OCI-LY7 (cell line): Measurements from ENCODE around the gene RIOK1. TPM values are rescaled to one million over a fixed set of nuclear protein-coding genes. Genes with fewer than 3 reads are reported as not detected.

Source experiments
- BruUV-seq: library from RNA; stranded (reverse); fragments of 400-500 nt; replicated peaks from 2 replicates; lab custom pipeline; 2021; lab: Mats Ljungman, UMichigan
- CTCF ChIA-PET: fragments of 300-600 bp; sonication (Branson Sonifier 250); formaldehyde crosslinking; loops from one replicate; lab custom pipeline; 2022; ENCODE audit warnings: antibody characterized with exemption; ENCODE audit not compliant: unreplicated experiment; lab: Charles Lee
- POLR2A ChIA-PET: fragments of 300-600 bp; sonication (Branson Sonifier 250); formaldehyde crosslinking; loops from one replicate; lab custom pipeline; 2022; ENCODE audit warnings: antibody characterized with exemption; lab: Charles Lee
- DNase-seq: peaks from one replicate; pipeline ENCODE4 v3.0.0-alpha.2; 2015; ENCODE audit warnings: low spot score
- H2AFZ ChIP-seq: fragments of 200-600 bp; sonication (generic), shearing (Covaris generic); 2 replicates; pipeline ENCODE4 v1.6.1; 2014; ENCODE audit warnings: mild to moderate bottlenecking, antibody characterized with exemption, low read length, moderate library complexity
- H3K27ac ChIP-seq: fragments of 200-600 bp; sonication (generic); 2 replicates; pipeline ENCODE4 v1.5.1; 2014; ENCODE audit warnings: mixed run types, low read depth, mild to moderate bottlenecking, moderate library complexity, low read length, inconsistent platforms; ENCODE audit not compliant: poor library complexity, severe bottlenecking
- H3K36me3 ChIP-seq: fragments of 200-600 bp; sonication (generic); 2 replicates; pipeline ENCODE4 v1.6.1; 2014; ENCODE audit warnings: mild to moderate bottlenecking, antibody characterized with exemption, low read length, moderate library complexity, mixed read lengths; ENCODE audit not compliant: insufficient read depth
- H3K4me1 ChIP-seq: fragments of 200-600 bp; sonication (generic); 2 replicates; pipeline ENCODE4 v1.5.1; 2014; ENCODE audit warnings: mild to moderate bottlenecking, low read length; ENCODE audit not compliant: insufficient read depth, poor library complexity, severe bottlenecking
- H3K4me2 ChIP-seq: fragments of 200-600 bp; sonication (generic); 2 replicates; pipeline ENCODE4 v1.6.1; 2014; ENCODE audit warnings: mild to moderate bottlenecking, low read length
- H3K4me3 ChIP-seq: fragments of 200-600 bp; sonication (generic); 2 replicates; pipeline ENCODE4 v1.5.1; 2014; ENCODE audit warnings: mild to moderate bottlenecking, low read depth, low read length; ENCODE audit not compliant: poor library complexity, severe bottlenecking
- H3K79me2 ChIP-seq: fragments of 200-600 bp; sonication (generic); 2 replicates; pipeline ENCODE4 v1.6.1; 2016; ENCODE audit warnings: low read depth, mild to moderate bottlenecking, low read length, moderate library complexity, mixed read lengths; ENCODE audit not compliant: insufficient read depth
- H3K9me2 ChIP-seq: fragments of 200-600 bp; sonication (generic); 2 replicates; pipeline ENCODE4 v1.6.1; 2016; ENCODE audit warnings: mild to moderate bottlenecking, low read length, mixed read lengths; ENCODE audit not compliant: insufficient read depth
- H3K9me3 ChIP-seq: fragments of 200-600 bp; sonication (generic); 2 replicates; pipeline ENCODE4 v1.6.1; 2014; ENCODE audit warnings: mild to moderate bottlenecking, mixed run types, low read length, mixed read lengths
- H4K20me1 ChIP-seq: fragments of 200-600 bp; sonication (generic); 2 replicates; pipeline ENCODE4 v1.6.1; 2014; ENCODE audit warnings: mild to moderate bottlenecking, antibody characterized with exemption, low read length, moderate library complexity, mixed read lengths; ENCODE audit not compliant: insufficient read depth
- EZH2phosphoT487 ChIP-seq: fragments of 200-600 bp; sonication (generic); IDR thresholded peaks from 2 replicates; pipeline ENCODE4 v1.6.1; 2018; ENCODE audit warnings: low read depth, borderline replicate concordance, mild to moderate bottlenecking, mixed run types, antibody characterized with exemption, low read length, moderate library complexity, mixed read lengths
- intact Hi-C: fragments of 100-400 bp; cut with micrococcal nuclease; formaldehyde crosslinking; loops from one replicate; pipeline ENCODE4 v1.10.0; 2022; ENCODE audit not compliant: unreplicated experiment
- total RNA-seq, 2 experiments: library from RNA; depleted of rRNA in 1 of 2; stranded (reverse); fragments of >200 nt in 1 of 2; shearing (Covaris generic) in 1 of 2; gene quantifications; 2 replicates each; pipeline ENCODE4 v1.2.3, GENCODE V29; 2014 to 2022
- TF ChIP-seq, protein P1 (sequence below): fragments of 200-600 bp; sonication (generic); conservative IDR thresholded peaks from 2 replicates; pipeline ENCODE4 v1.5.1; 2014; ENCODE audit warnings: mild to moderate bottlenecking, antibody characterized with exemption, low read length, moderate library complexity, mixed read lengths

RIOK1 gene
- total RNA-seq, 2 experiments from 2014 or later: 35.2 to 55.0 TPM

DNA sequence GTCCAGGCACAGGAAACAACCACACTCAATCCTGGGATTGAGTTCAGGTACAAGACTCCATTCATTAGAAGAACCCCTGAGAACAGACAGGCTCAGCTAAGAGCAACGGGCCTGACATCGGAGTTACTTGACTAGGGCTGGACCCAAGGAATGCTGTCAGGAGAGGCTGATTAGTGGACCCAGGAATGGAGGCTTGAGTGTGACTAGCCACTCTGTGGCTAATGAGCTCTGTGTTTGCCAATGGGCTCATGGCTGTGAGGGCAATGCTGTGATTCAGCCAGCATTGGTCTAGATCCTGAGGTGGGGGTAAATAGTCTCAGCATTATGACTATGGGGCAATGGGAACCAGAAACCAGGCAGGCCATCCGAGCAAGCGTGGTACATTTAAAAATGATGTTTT, 71.8 kb downstream of the RIOK1 start:
- POLR2A ChIA-PET: no interaction called here
- no TSS peak for BruUV-seq
- intact Hi-C loops: no loop called here

DNA sequence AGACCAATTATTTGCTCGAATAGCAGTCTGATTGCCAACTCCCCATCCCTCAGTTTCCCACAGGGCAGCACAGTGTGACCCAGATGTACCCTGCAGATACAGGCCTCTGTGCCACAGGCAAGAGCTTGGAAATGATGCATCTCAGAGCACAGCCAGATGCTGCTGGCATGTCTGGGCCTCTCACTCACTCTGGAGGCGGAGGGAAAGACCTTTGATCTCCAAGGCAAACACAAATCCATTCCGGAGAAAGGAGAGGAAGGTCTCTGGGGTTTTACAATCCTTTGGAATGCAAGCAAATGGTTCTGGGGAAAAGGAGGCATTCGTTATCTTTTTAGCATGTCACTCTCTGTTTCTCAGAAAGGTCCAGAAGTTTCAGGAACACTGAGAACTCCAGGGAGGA, 74.2 kb downstream of the RIOK1 start:
- Histone ChIP-seq H3K79me2 (no peaks in the 10 kb centered on the region), H3K4me2 (no peak overlapping the region), H3K9me2 (no peaks in the 10 kb centered on the region), H3K9me3 (no peaks in the 10 kb centered on the region), H3K27ac (no peak overlapping the region), H3K4me1 (no peaks in the 10 kb centered on the region), H4K20me1 (no peaks in the 10 kb centered on the region; the same call in 1 of the 2 replicates), H3K4me3 (no peak overlapping the region), H2AFZ (no peak overlapping the region), H3K36me3 (no peaks in the 10 kb centered on the region)
- no peak for DNase-seq
- intact Hi-C loops: no loop called here
- ChIA-PET POLR2A (interaction anchor here (0.6 kb wide), 3 partner anchors 14 to 743 kb away, joined by 3 to 5 read pairs (median 4); no protein-coding TSS in a partner anchor), CTCF (no interaction called here)
- BruUV-seq: no TSS peak
- TF ChIP-seq EZH2phosphoT487: no peak
- TF ChIP-seq, protein P1, sequence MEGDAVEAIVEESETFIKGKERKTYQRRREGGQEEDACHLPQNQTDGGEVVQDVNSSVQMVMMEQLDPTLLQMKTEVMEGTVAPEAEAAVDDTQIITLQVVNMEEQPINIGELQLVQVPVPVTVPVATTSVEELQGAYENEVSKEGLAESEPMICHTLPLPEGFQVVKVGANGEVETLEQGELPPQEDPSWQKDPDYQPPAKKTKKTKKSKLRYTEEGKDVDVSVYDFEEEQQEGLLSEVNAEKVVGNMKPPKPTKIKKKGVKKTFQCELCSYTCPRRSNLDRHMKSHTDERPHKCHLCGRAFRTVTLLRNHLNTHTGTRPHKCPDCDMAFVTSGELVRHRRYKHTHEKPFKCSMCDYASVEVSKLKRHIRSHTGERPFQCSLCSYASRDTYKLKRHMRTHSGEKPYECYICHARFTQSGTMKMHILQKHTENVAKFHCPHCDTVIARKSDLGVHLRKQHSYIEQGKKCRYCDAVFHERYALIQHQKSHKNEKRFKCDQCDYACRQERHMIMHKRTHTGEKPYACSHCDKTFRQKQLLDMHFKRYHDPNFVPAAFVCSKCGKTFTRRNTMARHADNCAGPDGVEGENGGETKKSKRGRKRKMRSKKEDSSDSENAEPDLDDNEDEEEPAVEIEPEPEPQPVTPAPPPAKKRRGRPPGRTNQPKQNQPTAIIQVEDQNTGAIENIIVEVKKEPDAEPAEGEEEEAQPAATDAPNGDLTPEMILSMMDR: no peak

More for the DNA sequence above, 71.8 kb downstream of the RIOK1 start:
- H3K9me2 ChIP-seq: no peaks in the 10 kb centered on the region
- DNase-seq: no peak
- H3K27ac ChIP-seq: no peak overlapping the region
- TF ChIP-seq EZH2phosphoT487: no peak
- TF ChIP-seq, protein P1: no peak
- no peaks in the 10 kb centered on the region for H3K36me3 ChIP-seq
- CTCF ChIA-PET: no interaction called here
- no peak overlapping the region for H2AFZ ChIP-seq
- no peak overlapping the region for H3K4me3 ChIP-seq
- no peaks in the 10 kb centered on the region; the same call in 1 of the 2 replicates for H4K20me1 ChIP-seq
- H3K9me3 ChIP-seq: no peaks in the 10 kb centered on the region
- no peaks in the 10 kb centered on the region for H3K79me2 ChIP-seq
- no peaks in the 10 kb centered on the region for H3K4me1 ChIP-seq
- no peak overlapping the region for H3K4me2 ChIP-seq

DNA sequence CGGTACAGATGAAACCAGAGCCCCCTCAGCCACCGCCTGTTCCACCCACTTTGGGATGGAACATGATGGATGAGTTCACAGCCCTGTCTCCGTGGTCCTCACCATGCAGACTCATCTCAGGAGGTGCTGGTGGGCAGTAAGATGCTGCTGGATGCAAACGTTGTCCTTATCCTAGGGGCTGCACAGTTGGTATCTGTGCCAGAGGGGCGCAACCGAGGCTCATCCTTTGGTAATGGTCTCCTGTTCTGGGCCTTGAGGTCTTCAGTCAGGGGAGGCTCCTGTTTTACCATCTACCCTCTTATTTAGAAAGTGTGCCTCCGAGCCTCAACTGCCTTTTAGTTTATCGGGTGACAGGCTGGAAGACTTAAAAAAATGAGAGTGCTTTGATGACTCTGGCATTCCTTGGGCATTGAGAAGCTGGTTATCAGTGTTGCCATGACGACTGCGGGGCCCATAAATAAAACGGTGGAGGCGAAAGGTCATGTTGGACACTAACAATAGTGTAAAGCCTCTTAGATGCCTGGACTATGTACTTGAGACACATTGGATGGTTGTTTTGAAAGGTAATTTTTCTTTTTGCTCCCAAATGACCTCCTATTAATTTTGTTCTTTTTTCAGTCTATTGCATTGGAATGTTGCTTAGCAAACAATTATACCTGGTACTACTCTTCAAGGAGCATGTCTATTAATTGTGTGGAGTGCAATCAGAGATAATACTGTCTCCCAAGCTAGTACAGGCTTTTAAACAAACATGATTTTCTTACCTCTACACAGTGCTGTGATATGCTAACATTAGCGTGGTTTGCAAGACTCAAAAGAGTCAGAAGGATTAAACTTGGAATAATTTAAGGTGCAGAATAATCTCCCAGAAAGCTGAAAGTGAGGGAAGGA, 77.6 kb downstream of the RIOK1 start:
- no peaks in the 10 kb centered on the region for H3K9me3 ChIP-seq
- no peak overlapping the region for H3K4me3 ChIP-seq
- no peaks in the 10 kb centered on the region for H3K36me3 ChIP-seq
- ChIA-PET CTCF (no interaction called here), POLR2A (no interaction called here)
- no peak overlapping the region for H3K4me2 ChIP-seq
- no peak overlapping the region for H3K27ac ChIP-seq
- no peaks in the 10 kb centered on the region for H3K9me2 ChIP-seq
- no peak for DNase-seq
- H4K20me1 ChIP-seq: no peaks in the 10 kb centered on the region; the same call in 1 of the 2 replicates
- no peaks in the 10 kb centered on the region for H3K79me2 ChIP-seq
- no peaks in the 10 kb centered on the region for H3K4me1 ChIP-seq
- TF ChIP-seq, protein P1: no peak
- TF ChIP-seq EZH2phosphoT487: no peak
- intact Hi-C loops: no loop called here
- no peak overlapping the region for H2AFZ ChIP-seq
- no TSS peak for BruUV-seq
